Measurements from ENCODE around the gene CDK3.

Gene CDK3

GRCh38 chr17:76009969-76010661 lies 9.5 kb downstream of the CDK3 start:
- in situ Hi-C loops (cut with MboI; ENCODE audit: low pct_unique_long_range_greater_than_20kb, low sequenced_read_pairs): loop anchor here (25.0 kb wide), 1 partner anchor 277 kb away; no protein-coding TSS in a partner anchor
- DNase-seq: no peak

GRCh38 chr17:76011951-76012350 lies 11.3 kb downstream of the CDK3 start:
- in situ Hi-C loops (cut with MboI; ENCODE audit: low pct_unique_long_range_greater_than_20kb, low sequenced_read_pairs): loop anchor here (25.0 kb wide), 1 partner anchor 275 kb away; no protein-coding TSS in a partner anchor
- no peak for DNase-seq

DNA sequence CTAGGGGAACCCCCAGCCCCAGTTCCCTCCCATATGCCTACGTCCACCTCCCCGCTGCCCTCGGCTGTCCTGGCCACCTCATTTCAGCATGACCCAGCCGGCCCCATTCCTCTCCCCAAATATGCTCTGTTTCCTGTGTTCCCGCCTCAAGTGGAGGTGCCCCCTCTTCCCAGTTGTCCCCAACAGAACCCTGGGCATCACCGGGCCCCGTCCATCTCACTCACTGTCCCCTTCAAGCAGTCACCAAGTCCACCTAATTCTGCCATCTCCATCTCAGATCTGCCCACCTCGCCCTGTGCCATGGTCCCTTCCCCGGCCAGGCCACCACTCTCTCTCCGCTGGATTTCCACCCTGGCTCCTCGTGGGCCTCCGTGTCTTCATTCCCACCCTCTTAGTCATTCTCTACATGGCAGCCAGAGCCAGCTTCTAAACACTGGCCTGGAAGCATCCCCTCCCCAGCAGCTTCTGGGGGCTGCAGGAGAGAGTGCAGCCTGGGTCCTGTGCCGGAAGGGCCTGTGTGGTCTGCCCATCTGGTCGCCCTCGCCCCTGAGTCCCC lies 12.8 kb downstream of the CDK3 start:
- DNase-seq: no peak
- in situ Hi-C loops (cut with MboI; ENCODE audit: low pct_unique_long_range_greater_than_20kb, low sequenced_read_pairs): loop anchor here (25.0 kb wide), 1 partner anchor 274 kb away; no protein-coding TSS in a partner anchor

DNA sequence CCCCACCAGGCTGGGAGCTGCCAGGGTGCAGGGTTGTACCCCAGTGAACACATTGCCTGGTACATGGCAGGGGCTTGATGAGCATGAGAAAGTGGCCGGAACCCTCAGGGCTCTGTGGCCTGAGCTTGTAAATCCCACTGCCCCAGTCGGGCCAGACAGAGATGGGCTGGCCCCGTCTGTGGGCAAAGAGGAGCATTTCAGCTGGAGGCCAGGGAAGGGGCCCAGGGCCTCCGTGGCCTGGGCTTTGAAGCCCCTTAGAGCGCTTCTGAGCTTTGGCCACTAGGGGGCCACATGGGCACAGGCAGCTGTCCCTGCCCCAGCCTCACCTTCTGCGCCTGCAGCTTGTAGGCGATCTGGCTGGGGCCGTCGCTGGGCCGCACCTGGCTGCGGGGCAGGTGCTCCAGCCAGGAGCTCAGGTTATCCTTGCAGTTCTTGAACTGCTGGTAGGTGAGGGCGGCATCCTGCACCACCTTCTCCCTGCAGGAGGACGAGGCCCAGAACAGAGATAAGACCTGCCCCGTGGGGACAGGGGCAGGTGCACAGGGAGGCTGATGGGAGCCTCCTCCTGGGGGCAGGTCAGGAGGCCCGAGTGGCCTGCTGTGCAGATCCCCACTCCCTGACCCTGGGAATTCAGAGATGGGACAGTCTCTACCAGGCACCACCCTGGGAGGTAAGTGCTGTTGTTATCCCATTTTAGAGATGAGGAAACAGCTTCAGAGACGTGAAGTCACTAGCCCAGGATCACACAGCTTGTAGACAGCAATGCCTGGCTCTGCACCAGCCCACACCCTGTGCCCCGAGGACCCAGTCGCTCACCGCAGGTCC lies 13.7 kb downstream of the CDK3 start:
- peak; percentile 81 for DNase-seq

GRCh38 chr17:76014925-76015261 lies 14.2 kb downstream of the CDK3 start:
- DNase-seq: no peak
- in situ Hi-C loops (cut with MboI; ENCODE audit: low pct_unique_long_range_greater_than_20kb, low sequenced_read_pairs): loop anchor here (25.0 kb wide), 1 partner anchor 272 kb away; no protein-coding TSS in a partner anchor

More for the DNA sequence above, 13.7 kb downstream of the CDK3 start:
- in situ Hi-C loops (cut with MboI; ENCODE audit: low pct_unique_long_range_greater_than_20kb, low sequenced_read_pairs): loop anchor here (25.0 kb wide), 1 partner anchor 273 kb away; no protein-coding TSS in a partner anchor

DNA sequence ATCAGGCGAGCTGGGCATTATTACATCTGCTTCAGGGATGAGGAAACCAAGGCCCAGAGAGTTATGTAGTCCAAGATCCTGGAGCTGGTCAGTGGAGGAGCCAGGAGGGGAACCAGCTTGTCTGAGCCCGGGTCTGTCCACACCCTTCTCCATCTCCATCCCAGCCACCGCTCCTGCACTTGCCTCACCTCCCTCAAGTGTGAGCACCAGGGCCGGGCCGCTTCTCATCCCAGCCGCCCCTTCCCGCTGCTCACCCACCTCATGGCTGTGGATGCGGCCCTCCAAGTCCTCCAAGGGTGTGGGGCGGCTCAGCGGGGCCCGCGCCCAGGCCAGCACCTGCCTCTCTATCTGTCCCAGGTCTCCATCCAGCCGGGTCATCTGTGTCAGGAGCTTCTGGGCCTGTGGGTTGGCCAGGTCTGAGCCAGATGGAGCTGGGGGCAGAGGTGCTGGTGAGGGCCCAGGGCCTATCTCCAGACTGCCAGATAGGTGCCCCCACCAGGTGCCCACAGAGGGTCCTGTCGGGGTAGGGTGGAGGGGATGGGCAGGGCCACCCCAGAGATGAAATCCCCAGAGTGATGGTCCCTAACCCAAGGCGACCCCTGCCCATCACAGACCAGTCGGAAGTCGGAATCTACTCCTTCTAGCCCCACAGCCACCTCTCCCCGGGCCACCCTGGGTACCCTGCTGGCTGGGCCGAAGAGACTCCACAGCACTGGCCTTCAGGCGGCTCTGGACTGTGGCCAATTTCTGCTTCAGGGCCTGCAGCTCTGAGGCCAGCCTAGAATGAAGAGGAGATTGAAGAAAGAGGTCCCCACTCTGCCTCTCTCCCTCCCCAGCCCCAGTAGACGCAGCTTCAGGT lies 17.1 kb downstream of the CDK3 start:
- in situ Hi-C loops (cut with MboI; ENCODE audit: low pct_unique_long_range_greater_than_20kb, low sequenced_read_pairs): loop anchor here (25.0 kb wide), 1 partner anchor 270 kb away; no protein-coding TSS in a partner anchor
- DNase-seq: no peak

GRCh38 chr17:76018340-76018680 lies 17.7 kb downstream of the CDK3 start:
- DNase-seq: no peak
- in situ Hi-C loops (cut with MboI; ENCODE audit: low pct_unique_long_range_greater_than_20kb, low sequenced_read_pairs): loop anchor here (25.0 kb wide), 1 partner anchor 269 kb away; no protein-coding TSS in a partner anchor

DNA sequence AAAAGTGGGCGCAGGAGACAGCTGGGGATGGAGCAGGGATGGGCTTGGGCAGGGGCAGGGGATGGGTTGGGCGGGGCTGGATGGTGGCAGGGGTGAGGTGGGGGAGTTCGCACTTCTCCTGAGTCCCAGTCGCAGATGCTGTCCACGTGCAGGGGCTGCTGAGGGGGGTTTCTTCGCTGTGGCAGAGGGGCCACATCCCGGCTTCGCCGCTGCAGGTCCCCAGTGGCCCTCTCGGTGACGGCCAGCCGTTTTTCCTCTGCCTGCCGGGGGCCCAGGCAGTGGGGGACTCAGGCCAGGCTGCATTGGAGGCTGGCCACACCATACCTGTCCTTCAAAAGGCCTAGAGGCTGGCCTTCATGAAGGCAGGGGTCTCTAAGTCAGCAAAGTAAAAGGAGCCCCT lies 18.1 kb downstream of the CDK3 start:
- no peak for DNase-seq
- in situ Hi-C loops (cut with MboI; ENCODE audit: low pct_unique_long_range_greater_than_20kb, low sequenced_read_pairs): loop anchor here (25.0 kb wide), 1 partner anchor 268 kb away; no protein-coding TSS in a partner anchor

- in situ Hi-C loops (cut with MboI; ENCODE audit: low pct_unique_long_range_greater_than_20kb, low sequenced_read_pairs): loop anchor here (25.0 kb wide), 1 partner anchor 267 kb away; no protein-coding TSS in a partner anchor
These were observed 19.3 kb downstream of the CDK3 start for GRCh38 chr17:76019833-76020467.

GRCh38 chr17:76022285-76022684 lies 21.6 kb downstream of the CDK3 start:
- DNase-seq: no peak
- in situ Hi-C loops (cut with MboI; ENCODE audit: low pct_unique_long_range_greater_than_20kb, low sequenced_read_pairs): loop anchor here (25.0 kb wide), 1 partner anchor 265 kb away; no protein-coding TSS in a partner anchor

More at GRCh38 chr17:76019833-76020467, 19.3 kb downstream of the CDK3 start:
- DNase-seq: no peak

DNA sequence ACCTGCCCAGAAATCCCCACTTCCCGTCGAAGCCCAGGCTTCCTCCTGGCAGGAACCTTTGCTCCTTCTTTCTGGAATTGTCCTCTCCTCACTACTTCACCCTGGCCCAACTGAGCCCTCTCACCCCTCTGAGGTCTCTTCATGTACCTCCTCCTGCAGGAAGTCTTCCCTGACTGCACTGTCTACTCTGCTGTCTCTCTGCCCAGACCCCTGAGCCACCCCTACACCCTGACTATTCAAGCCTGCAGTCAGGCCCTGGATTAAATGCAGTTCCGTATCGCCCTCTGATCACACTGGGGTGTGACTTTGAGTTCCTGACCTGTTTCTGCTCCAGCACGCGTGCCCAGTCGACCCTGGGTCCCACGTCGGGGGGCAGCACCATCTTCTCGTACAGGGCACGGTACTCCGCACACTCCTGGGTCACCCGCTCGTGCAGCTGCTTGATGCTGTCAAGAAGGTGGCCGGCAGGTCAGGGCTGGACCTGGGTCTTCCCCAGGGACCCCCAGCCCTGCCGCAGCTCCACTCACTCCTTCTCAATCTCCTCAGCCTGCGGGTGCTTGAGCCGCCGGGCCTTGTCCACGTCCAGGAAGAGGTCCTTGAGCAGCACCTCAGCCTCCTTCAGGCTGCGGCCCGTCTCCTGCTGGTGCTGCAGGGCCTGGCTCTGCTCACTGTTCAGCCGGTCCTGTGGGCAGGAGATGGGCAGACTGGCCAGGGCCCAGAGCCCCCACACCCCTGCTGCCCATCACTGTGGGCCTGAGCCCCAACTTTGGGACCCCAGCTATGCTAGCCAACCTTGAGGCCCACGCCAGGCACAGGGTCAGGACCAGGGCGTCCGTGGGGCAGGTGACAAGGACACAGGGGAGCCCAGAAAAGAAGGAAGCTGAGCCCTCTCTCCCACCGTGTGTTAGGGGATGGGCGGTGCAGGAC lies 22.6 kb downstream of the CDK3 start:
- in situ Hi-C loops (cut with MboI; ENCODE audit: low pct_unique_long_range_greater_than_20kb, low sequenced_read_pairs): loop anchor here (25.0 kb wide), 1 partner anchor 264 kb away; no protein-coding TSS in a partner anchor
- no peak for DNase-seq

DNA sequence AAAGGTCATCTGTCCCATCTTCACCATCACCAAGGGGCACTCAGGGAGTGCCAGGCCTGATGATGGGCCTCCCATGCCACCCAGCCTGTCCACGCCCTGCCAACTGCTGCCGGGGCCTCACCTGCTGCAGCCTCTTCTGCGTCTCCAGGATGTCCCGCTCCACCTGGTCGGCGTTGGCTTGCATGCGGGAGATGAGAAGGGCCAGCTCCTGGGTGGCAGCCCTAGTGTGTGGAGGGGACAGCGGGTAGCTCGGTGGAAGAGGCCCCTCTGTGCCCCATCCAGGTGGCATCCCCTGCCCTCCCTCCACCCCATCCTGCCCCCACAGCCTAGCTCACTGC lies 23.2 kb downstream of the CDK3 start:
- in situ Hi-C loops (cut with MboI; ENCODE audit: low pct_unique_long_range_greater_than_20kb, low sequenced_read_pairs): loop anchor here (25.0 kb wide), 1 partner anchor 263 kb away; no protein-coding TSS in a partner anchor
- DNase-seq: no peak

DNA sequence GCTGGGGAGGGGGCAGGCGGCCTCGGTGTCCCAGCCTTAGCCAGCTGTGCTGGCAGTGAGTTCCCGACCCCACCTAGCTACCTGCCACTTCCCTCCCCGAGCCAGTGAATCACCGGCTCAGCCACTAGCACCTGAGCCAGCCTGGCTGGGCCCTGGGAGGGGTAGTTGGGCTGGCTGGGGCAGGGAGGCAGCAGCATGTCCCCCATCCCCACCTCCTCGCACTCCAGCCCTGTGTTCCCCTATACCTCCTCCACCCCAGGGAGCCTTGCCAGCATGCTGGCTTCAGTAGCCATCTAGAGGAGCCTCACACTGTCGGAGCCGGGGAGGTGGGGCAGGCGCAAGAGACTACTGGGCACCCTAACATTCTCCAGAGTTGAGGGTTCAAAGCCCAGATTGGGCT lies 23.7 kb downstream of the CDK3 start:
- in situ Hi-C loops (cut with MboI; ENCODE audit: low pct_unique_long_range_greater_than_20kb, low sequenced_read_pairs): loop anchor here (25.0 kb wide), 1 partner anchor 263 kb away; no protein-coding TSS in a partner anchor
- DNase-seq: no peak

GRCh38 chr17:76025294-76025693 lies 24.6 kb downstream of the CDK3 start:
- DNase-seq: no peak
- in situ Hi-C loops (cut with MboI; ENCODE audit: low pct_unique_long_range_greater_than_20kb, low sequenced_read_pairs): no loop called here

GRCh38 chr17:76026714-76027158 lies 26.1 kb downstream of the CDK3 start:
- DNase-seq: no peak

GRCh38 chr17:76027159-76027839 lies 26.6 kb downstream of the CDK3 start, which contains the start of gene EVPL:
Gene EVPL, minus strand, starts transcription at chr17:76027306. Its CDS starts 108 bp downstream, at chr17:76027198.
- in situ Hi-C loops (cut with MboI; ENCODE audit: low pct_unique_long_range_greater_than_20kb, low sequenced_read_pairs): no loop called here
- DNase-seq: no peak

More at GRCh38 chr17:76026714-76027158, 26.1 kb downstream of the CDK3 start:
- in situ Hi-C loops (cut with MboI; ENCODE audit: low pct_unique_long_range_greater_than_20kb, low sequenced_read_pairs): no loop called here
